Right lobe of liver (tissue), 4 donors: Measurements from ENCODE around the gene RNF186.

ENCODE experiments used
- CTCF ChIP-seq, 4 donors: fragments of 200-600 bp in 3 of 4; fragments of 450-650 bp in 1 of 4; IDR thresholded peaks; one replicate each; pipeline versions ENCODE4 v1.5.1 to v1.8.0; 2016 to 2022; ENCODE audit warnings: antibody characterized with exemption in 4 of 4, mild to moderate bottlenecking in 2 of 4
- POLR2A ChIP-seq: fragments of 450-650 bp; IDR thresholded peaks from one replicate; pipeline ENCODE4 v1.6.1; 2017; ENCODE audit warnings: antibody characterized with exemption, mild to moderate bottlenecking
- donor health status: DM: no; HTN: no; CAD: no.
- donor health status: DM: no; HTN: no; CAD: no.
- donor health status: DM: no; HTN: yes; CAD: no.

- no peak for TF ChIP-seq POLR2A
- no peak for TF ChIP-seq CTCF (IDR thresholded peaks at IDR 0.05)
Observed at GRCh38 chr1:19804831-19805251, 10.2 kb downstream of the RNF186 start.
